OCI-LY1 (cell line): ENCODE data around the gene LAMTOR1.

Experiments used
- EZH2 ChIP-seq: fragments of 200-600 bp; sonication (generic), shearing (Covaris generic); IDR thresholded peaks from 2 replicates; pipeline ENCODE4 v1.8.0; 2017; ENCODE audit warnings: borderline replicate concordance, mixed run types, mild to moderate bottlenecking, antibody characterized with exemption, low read length, moderate library complexity, mixed read lengths
- TF ChIP-seq, protein P1 (sequence below): fragments of 200-600 bp; sonication (generic), shearing (Covaris generic); IDR thresholded peaks from 2 replicates; pipeline ENCODE4 v1.5.1; 2017; ENCODE audit warnings: mild to moderate bottlenecking, antibody characterized with exemption, low read length, moderate library complexity, mixed read lengths

DNA sequence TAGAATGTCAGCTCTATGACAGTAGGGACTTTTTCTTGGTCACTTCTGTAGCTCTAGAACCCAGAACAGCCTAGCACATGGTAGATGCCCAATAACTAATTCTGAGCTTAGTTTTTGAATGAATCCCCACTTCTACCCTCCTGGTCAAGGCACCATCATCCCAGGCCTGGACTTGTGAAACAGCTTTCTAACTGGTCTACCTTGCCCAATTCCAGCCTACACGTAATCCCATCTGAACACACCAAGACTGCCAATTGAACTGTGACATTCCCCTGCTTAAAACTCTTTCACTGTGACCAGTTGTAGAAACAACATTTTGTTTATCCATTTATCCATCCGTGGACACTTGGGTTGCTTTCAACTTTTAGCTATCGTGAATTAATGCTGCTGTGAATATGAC lies 26.3 kb upstream of the LAMTOR1 start:
- TF ChIP-seq EZH2 = no peak
- TF ChIP-seq, protein P1, sequence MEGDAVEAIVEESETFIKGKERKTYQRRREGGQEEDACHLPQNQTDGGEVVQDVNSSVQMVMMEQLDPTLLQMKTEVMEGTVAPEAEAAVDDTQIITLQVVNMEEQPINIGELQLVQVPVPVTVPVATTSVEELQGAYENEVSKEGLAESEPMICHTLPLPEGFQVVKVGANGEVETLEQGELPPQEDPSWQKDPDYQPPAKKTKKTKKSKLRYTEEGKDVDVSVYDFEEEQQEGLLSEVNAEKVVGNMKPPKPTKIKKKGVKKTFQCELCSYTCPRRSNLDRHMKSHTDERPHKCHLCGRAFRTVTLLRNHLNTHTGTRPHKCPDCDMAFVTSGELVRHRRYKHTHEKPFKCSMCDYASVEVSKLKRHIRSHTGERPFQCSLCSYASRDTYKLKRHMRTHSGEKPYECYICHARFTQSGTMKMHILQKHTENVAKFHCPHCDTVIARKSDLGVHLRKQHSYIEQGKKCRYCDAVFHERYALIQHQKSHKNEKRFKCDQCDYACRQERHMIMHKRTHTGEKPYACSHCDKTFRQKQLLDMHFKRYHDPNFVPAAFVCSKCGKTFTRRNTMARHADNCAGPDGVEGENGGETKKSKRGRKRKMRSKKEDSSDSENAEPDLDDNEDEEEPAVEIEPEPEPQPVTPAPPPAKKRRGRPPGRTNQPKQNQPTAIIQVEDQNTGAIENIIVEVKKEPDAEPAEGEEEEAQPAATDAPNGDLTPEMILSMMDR = no peak
